ENCODE measurements around the gene KCNC1. TPM values are rescaled to one million over a fixed set of nuclear protein-coding genes. Genes with fewer than 3 reads are reported as not detected.

The KCNC1 gene
- total RNA-seq, 4 donors from 2014 or later: not detected

DNA sequence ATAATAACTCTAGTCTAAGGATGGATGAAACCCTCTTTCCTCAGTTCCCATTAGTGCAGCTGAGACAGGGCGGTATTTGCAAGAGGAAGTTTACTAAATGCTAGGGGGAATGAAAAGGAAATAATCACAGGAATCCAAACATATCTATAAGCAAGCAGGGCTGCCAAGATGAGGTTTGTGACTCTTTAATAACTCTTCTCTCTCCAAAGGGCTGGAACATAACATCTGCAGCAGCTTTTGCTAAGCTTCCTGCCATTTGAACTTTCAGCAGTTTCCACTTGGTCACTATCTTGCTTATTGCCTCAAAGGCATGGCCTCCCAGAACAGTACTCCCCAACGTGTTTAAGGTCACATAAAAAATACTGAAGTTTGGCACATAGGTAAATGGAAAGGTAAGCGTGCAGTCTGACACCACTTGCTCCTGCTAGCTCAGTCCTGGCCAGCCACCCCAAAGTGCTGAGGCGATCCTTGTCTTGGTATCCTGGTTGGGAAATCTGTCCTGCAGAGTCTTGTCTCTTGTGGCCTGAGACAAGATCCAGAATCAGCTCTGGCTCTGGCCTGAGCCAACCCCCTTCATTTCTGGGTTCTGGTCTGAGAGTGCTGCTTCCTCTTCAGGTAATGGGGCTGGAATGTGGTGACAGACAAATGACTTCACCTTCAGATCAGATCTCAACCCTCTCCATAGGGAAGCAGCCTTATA is 81.8 kb downstream of the KCNC1 start:
- no peaks in the 10 kb centered on the region for H3K9me3 ChIP-seq
- no peak overlapping the region for H3K27ac ChIP-seq
- 54 to 57% methylated on average over 4 of the region's 4 CpGs for WGBS, 2 donors
- no peaks in the 10 kb centered on the region for H3K27me3 ChIP-seq
- TF ChIP-seq EP300 (IDR thresholded peaks at IDR 0.05): no peak
- TF ChIP-seq, protein P1, sequence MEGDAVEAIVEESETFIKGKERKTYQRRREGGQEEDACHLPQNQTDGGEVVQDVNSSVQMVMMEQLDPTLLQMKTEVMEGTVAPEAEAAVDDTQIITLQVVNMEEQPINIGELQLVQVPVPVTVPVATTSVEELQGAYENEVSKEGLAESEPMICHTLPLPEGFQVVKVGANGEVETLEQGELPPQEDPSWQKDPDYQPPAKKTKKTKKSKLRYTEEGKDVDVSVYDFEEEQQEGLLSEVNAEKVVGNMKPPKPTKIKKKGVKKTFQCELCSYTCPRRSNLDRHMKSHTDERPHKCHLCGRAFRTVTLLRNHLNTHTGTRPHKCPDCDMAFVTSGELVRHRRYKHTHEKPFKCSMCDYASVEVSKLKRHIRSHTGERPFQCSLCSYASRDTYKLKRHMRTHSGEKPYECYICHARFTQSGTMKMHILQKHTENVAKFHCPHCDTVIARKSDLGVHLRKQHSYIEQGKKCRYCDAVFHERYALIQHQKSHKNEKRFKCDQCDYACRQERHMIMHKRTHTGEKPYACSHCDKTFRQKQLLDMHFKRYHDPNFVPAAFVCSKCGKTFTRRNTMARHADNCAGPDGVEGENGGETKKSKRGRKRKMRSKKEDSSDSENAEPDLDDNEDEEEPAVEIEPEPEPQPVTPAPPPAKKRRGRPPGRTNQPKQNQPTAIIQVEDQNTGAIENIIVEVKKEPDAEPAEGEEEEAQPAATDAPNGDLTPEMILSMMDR (IDR thresholded peaks at IDR 0.05): no peak
- H3K36me3 ChIP-seq: no peaks in the 10 kb centered on the region
- peaks cover 0 to 12% (median 0%) of the 10 kb centered on the region in 4 donors for H3K4me1 ChIP-seq
- no peak for DNase-seq (ENCODE audit: low spot score in 2 of 2)
- no peak overlapping the region for H3K4me3 ChIP-seq

DNA sequence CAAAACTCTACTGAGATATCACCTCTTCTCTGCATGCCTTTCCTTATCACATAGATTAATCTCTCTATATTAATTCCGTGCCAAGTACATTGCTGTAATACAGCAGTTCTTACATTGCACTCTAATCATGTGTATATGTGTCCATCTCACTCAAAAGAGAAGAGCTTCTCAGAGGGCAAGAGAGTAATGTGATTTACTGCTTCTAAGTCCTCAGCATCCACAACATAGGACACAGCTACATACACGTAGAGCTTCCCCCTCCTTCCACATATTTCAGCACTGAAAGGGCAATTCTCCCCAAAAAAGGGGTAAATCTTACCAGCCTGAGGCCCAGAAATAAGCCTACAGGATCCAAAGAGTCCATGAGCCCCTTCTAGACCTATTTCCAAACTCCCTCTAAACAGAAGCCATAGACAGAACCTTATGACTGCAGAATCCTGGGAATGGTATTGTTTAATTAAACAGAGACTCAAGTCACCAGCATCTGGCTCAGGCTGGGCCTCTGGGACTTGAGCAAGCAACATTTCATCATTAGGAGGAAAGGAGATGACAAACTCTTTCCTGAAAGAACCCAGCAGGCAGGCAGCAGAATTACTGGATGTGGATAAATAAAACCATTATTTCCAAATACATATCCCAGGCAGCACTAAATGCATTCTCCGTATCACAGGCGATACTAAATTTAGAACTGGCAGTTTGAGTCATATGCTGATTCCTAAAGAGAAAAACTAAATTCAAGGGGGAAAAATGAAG is 87.2 kb downstream of the KCNC1 start:
- no peak for DNase-seq (ENCODE audit: low spot score in 2 of 2)
- Histone ChIP-seq H3K36me3 (no peaks in the 10 kb centered on the region), H3K4me1 (no peaks in the 10 kb centered on the region), H3K4me3 (no peak overlapping the region), H3K27ac (no peak overlapping the region), H3K27me3 (no peaks in the 10 kb centered on the region), H3K9me3 (no peaks in the 10 kb centered on the region)
- TF ChIP-seq POLR2A (IDR thresholded peaks at IDR 0.05) (no peak), EP300 (IDR thresholded peaks at IDR 0.05) (no peak)
- TF ChIP-seq, protein P1 (IDR thresholded peaks at IDR 0.05): no peak
- WGBS, 2 donors: 53 to 60% methylated on average over 4 of the region's 4 CpGs

DNA sequence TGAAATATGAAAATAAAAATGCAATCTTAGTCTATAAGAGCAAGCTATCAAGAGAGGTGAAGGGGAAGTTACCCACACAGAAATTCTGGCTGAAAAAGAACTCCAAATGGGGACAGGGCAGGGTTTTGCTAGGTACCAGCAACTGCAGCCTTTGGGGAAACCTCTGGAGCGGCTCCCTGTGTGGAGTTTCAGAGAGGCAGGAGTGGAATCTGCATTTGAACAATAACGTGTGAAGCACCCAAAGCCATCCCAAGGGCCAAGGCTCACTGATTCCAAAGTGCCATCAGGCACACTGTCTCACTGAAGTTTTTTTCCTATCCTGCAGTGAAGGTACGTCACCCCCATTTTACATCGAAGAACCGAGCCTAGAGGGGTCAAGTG is 87.8 kb downstream of the KCNC1 start:
- Histone ChIP-seq H3K4me3 (no peak overlapping the region), H3K27me3 (no peaks in the 10 kb centered on the region), H3K4me1 (no peaks in the 10 kb centered on the region), H3K9me3 (no peaks in the 10 kb centered on the region), H3K36me3 (no peaks in the 10 kb centered on the region), H3K27ac (no peak overlapping the region)
- TF ChIP-seq EP300 (IDR thresholded peaks at IDR 0.05): no peak
- TF ChIP-seq, protein P1 (IDR thresholded peaks at IDR 0.05): no peak
- no peak for TF ChIP-seq POLR2A (IDR thresholded peaks at IDR 0.05)
- no peak for DNase-seq (ENCODE audit: low spot score in 2 of 2)
- 79 to 80% methylated on average over 5 of the region's 5 CpGs for WGBS, 2 donors

DNA sequence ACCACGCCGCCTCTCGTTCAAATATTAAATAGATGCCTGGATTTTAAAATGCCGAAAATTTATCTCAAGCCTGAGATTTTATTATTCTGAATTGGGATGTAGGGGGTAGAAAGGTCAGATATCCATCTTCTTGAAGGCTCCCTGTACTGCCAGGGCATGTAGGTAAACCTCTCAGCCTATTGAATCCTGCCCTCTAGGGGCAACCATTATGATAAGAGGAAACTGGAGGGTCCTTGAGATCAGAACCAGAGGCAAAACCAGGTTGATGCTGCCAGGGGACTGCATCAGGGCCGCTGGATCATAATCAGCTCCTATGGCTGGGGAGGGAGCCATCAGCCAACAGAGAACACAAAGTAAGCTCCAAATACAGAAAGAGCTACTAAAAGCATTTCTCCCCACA is 92.4 kb downstream of the KCNC1 start:
- DNase-seq (ENCODE audit: low spot score in 2 of 2): no peak
- TF ChIP-seq, protein P1 (IDR thresholded peaks at IDR 0.05): no peak
- TF ChIP-seq EP300 (IDR thresholded peaks at IDR 0.05) (no peak), POLR2A (IDR thresholded peaks at IDR 0.05) (no peak)

DNA sequence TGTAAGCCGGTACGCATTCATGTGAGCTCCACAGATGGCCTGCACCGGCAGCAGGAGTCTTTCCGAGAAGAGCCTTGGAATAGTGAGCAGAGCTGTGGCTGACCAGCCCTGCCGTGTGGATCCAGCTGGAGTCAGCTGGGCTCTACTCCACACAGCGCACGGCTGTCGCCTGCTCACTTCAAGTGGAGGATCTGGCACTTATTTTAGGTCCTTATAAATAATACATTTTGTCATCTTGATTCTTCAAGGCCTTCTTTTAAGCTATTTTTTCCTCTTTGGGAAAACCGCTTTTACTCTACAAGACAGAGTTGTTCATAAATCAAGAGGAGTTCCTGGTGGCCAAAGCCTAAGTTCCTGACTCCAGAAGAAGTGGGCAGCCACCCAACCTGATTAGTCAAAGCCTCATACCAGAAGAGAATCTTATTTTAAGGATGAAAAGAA is 93.8 kb downstream of the KCNC1 start:
- Histone ChIP-seq H3K36me3 (no peaks in the 10 kb centered on the region), H3K4me1 (no peaks in the 10 kb centered on the region), H3K4me3 (no peak overlapping the region), H3K27ac (no peak overlapping the region), H3K27me3 (no peaks in the 10 kb centered on the region), H3K9me3 (no peaks in the 10 kb centered on the region)
- DNase-seq (ENCODE audit: low spot score in 2 of 2): peak in 1 of 2 donors; percentile 49
- TF ChIP-seq POLR2A (IDR thresholded peaks at IDR 0.05): no peak
- no peak for TF ChIP-seq EP300 (IDR thresholded peaks at IDR 0.05)
- TF ChIP-seq, protein P1 (IDR thresholded peaks at IDR 0.05): no peak
- WGBS, 2 donors: 70 to 72% methylated on average over 9 of the region's 9 CpGs

More for the DNA sequence above, 92.4 kb downstream of the KCNC1 start:
- WGBS, 2 donors: 87 to 96% methylated on average over 5 of the region's 5 CpGs
- Histone ChIP-seq H3K4me1 (no peaks in the 10 kb centered on the region), H3K27ac (no peak overlapping the region), H3K36me3 (no peaks in the 10 kb centered on the region), H3K4me3 (no peak overlapping the region), H3K27me3 (no peaks in the 10 kb centered on the region), H3K9me3 (no peaks in the 10 kb centered on the region)

All from tibial nerve (tissue), 4 donors.